Stimulated activated CD8-positive, alpha-beta memory T cell treated with anti-CD3 and anti-CD28 coated beads, Interleukin-4, amount 100 ng/mL, for 48 hours (primary cell): ENCODE measurements around the gene SPNS3.

Source experiments
- DNase-seq: peaks from one replicate; pipeline ENCODE4 v3.0.0-alpha.2; 2020

The SPNS3 gene

GRCh38 chr17:4511199-4511932 is 77.6 kb downstream of the SPNS3 start:
- no peak for DNase-seq

DNA sequence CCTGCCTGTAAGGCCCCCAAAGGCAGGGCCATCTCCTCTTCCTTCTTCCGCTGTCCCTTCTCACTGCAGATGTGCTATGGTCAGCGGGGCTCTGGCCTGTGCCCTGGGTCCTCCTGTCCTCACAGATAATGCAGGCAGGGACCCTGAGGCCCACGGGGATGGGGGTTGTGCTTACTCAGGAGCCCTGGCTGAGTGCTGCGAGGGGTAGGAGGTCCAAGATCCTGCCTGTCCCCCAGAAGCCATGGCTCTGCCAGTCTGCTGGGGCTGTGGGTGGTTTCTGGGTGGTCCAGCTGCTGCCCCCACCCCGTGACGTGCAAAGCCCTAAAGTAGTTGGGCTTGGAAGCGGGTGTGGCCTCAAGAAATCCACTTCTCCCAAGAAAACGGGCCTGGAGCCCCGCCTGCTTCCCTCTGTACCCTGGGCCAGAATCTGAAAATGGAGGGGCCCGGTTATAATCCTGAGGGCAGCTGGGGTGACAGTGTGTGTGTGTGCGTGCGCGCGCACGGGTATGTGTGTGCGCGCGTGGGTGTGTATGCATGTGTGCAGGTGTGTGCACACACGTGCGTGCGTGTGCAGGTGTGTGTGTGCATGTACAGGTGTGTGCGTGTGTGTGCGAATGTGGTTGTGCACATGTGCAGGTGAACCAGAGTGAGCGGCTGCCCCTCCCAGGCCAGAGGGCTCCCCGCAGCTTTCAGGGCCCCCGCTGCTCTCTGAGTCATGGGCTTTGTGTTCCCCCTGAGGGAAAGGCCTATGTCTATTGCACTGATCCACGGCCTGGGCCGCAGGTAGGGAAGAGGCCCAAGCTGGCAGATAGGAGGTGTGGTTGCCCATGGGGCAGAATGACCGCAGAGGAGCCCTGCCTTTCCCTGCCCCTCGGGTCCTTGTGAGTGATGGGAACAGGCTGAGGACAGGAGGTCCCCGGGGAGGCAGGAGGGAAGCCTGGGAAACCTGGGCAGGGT is 78.7 kb downstream of the SPNS3 start:
- DNase-seq = no peak

DNA sequence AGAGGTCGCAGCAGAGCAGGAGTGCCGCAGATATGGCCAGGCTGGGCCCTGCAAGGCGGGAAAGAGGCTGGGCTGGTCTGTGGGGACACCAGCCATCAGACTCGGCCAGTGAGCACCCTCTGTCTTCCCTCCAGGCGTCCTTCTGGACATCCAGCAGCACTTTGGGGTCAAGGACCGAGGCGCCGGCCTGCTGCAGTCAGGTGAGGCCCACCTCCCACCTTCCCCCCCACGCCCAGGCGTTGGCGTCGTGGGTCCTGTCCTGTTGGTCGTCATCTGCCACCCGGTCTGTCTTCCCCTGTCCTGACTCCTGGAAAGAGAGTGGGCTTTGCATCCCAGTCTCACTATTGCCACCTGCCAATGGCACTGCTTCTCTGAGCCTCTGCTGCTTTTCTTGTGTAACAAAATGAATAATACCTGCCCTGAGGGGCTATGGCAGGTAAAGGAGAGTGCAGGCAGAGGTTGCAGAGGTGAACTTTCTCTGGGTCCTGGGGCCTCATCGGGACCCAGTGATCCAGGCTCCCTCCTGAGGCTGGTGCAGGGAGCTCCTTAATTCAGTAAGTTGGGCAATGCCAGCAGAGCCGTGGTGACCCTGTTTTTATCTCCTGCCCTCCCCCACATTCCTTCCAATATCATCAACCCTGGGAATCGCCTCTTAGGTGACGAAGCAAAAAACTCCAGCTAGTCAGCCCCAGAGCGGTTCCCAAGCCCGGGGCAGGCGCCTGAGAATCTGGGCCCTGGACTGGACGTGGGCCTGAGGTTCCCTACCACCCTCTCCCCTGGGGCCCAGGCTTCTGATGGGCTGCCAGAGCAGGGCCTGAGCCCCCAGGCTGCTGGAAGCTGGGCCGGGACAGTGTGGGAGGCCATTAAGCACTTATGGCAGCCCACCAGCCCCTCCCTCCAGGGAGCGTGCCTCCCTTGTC is 79.6 kb downstream of the SPNS3 start:
- no peak for DNase-seq

DNA sequence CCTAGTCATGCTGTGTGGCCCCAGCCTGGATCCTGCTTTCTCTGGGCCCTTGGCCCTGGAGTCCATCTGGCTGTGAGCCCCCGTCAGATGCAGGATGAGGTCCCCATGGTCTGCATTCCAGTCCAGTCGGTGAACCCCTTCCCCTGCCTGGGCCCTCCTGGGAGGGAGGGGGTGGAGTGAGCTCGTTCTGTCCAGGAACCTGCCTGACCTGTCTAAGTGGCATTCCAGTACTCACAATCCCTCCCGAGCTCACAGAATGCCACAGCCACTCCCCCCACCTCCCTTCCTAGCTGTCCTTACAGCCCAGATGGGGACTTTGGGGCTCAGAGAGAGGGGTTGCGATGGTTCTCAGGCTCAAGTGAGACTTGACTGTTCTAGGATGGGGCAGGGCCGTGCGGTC is 80.5 kb downstream of the SPNS3 start:
- no peak for DNase-seq

DNA sequence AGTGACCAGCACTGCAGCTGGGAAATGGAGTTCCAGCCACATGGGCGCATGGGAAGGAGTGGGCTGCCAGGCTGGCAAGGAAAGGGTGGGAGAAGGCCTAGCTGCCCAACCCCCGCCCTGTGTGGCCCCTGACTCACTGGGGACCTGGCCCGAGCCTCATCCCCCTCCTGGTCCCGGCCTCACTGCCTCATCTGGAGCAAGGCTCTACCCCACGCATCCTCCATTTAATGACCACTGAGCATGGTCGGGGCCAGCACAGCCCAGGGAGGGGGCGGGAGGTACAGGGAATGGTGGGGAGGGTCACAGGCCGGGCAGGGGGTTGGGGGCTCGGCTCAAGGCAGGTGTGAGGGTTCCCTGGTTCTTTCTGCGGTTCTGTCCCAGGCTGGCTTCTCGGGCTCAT is 81.0 kb downstream of the SPNS3 start:
- no peak for DNase-seq

- no peak for DNase-seq
These were observed 81.8 kb downstream of the SPNS3 start for GRCh38 chr17:4515501-4515900.

DNA sequence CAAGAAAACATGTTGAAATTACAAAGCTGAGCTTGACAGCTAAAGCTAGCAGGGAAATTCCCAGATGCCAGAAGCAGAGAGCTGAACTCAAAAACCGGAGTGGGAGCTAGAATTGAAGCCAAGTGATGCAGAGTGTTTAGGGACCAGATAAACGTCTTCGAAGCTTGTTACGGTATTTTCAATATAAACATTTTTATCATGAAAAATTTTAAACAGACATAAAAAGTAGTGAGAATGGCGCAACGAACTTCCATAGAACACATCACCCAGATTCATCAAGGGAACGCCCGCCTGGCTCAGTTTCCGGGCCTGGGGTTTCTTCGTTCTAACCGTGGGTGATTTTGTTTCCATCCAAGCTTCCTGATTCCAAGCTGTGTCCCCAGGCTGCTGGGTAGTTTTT is 83.0 kb downstream of the SPNS3 start:
- no peak for DNase-seq

- no peak for DNase-seq
These were observed 85.2 kb downstream of the SPNS3 start for GRCh38 chr17:4518901-4519300.

DNA sequence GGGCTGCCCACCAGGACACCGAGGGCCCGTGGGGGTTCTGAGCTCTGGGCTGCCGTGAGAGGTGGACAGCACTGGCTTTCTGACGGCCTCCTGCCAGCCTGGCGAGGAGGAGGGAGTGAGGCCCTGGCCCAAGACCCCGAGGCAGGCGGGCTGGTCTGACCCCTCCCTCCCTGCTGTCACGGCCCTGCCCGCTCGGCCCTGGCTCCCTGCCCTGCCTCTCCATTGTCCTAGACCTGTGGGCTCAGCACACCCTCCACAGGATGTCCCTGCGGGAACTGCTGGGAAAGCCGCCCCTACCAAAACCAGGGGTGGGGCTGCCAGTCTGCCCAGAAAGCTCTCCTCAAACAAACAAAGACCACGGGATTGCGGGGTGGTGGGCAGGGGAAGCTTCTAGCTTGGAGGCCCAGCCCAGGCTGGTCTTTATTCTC is 85.6 kb downstream of the SPNS3 start:
- DNase-seq = no peak

GRCh38 chr17:4520060-4520893 is 86.5 kb downstream of the SPNS3 start:
- DNase-seq = no peak

- no peak for DNase-seq
These were observed 87.3 kb downstream of the SPNS3 start for GRCh38 chr17:4520894-4521600.

DNA sequence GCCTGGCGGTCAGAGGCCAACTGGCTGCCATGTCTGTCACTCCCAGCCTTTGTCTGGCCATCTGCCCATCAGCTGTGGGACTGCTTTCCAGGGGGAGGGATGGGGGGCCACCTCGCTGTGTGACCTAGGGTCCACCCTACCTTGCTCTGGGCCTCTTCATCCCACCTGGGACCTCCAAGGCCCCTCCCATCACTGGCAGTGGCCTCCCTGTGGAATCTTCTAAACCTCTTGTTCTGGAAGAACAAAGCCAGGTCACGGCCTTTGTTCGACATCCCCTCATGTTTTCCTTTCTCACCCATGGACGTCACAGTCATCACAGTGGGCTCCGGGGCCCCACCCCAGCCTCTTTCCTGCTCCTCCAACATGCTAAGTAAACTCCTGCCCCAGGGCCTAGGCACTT is 88.9 kb downstream of the SPNS3 start:
- no peak for DNase-seq

DNA sequence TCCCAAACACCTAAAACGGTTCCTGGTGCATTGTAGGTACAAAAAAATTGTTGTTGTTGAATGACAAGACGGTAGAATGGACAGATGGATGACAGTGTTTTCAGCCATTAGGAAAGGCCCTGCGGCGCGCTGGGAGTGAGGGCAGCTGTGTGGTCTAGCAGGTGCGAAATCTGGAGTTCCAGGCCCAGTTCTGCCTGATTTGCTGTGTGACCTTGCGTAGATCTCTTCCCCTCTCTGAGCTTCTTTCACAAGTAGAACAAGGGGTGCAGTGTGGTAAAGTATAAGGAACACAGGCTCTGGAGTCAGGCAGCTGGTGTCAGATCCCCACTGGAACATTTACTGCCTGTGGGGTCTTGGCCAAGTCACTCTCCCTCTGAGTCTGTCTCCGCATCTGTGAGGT is 90.2 kb downstream of the SPNS3 start:
- no peak for DNase-seq

DNA sequence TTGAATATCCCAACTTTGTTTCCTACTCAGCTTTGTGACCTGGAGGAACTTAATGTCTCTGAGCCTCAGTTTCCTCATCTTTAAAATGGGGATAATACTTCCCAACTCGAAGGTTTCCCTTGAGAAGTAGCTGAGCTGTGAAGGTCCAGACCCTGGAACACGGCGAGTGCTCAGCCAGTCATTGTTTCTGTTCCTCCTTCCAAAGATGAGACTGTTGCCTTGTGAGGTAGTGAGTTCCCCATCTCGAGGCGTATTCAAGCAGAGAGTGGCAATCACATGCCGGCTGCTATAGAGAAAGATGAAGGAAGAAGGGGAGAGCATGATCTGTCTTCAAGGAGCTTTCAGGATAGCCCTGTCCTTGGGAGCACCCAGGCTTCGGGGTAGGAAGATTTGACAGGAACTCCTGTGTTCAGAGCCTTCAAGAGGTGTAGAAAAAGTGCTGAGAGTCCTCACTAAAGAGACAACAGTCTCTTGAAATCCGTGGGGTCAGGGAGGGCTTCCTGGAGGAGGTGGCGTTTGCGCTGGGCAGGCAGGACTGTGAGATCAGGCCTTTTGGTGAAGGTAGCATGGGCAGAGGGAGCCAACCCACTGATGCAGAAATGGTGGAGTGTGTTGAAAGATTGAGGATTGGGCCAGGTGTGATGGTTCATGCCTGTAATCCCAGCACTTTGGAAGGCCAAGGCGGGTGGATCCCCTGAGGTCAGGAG is 92.1 kb downstream of the SPNS3 start:
- no peak for DNase-seq

DNA sequence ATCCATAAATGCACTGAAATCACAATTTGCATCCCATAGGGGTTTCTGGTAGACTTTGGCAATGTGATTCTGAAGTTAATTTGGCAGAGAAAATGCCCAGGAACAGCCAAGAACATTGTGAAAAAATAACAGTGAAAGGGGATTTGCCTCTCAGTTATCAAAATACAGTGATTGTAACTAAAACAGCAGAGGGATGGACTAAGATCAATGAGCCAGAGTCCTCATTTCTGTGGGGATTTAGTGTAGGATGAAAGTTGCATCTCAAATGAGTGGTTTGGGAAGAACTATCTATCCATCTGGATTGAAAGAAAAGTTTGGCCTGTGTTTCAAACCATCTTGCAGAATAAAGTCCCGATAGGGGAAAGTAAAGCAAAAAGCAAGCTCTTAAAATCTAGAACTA is 93.4 kb downstream of the SPNS3 start:
- no peak for DNase-seq

DNA sequence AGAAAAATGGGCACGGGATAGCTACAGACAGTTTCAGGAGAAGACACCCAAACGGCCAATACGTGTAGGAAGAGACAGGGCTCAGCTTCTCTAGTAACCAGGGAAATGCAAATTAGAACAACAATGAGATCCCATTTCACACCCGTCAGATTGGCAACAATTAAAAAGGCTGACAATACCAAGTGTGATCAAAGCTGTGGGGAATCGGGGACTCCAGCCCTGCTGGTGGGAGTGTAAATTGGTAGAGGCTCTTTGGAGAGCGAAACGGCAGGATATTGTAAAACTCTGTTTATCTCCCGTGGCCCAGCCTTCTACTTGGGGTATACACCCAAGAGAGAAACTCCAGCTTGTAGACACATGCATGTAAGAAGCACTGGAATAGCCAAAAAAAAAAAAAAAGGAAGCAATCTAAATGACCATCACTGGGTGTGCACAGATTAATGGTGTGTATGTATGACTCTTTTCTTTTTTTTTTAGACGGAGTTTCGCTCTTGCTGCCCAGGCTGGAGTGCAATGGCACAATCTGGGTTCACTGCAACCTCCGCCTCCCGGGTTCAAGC is 93.9 kb downstream of the SPNS3 start:
- no peak for DNase-seq

GRCh38 chr17:4529533-4530152 is 95.9 kb downstream of the SPNS3 start:
- no peak for DNase-seq

GRCh38 chr17:4530799-4531730 is 97.3 kb downstream of the SPNS3 start:
- no peak for DNase-seq
